Activated CD4-positive, CD25-positive, alpha-beta regulatory T cell (primary cell): Measurements from ENCODE around the gene FAM20A.
"Not testable (repeated sequence)": the region's sequence is repeated elsewhere in the genome, so short reads cannot be mapped to it uniquely, and the experiment has no call there.

Experiments used
- DNase-seq, 4 experiments: peaks; one replicate each; lab custom pipeline; 2025; lab: John Stamatoyannopoulos, UW

Gene FAM20A

GRCh38 chr17:68492394-68493054, 108.6 kb downstream of the FAM20A start:
- DNase-seq: not testable (repeated sequence)

DNA sequence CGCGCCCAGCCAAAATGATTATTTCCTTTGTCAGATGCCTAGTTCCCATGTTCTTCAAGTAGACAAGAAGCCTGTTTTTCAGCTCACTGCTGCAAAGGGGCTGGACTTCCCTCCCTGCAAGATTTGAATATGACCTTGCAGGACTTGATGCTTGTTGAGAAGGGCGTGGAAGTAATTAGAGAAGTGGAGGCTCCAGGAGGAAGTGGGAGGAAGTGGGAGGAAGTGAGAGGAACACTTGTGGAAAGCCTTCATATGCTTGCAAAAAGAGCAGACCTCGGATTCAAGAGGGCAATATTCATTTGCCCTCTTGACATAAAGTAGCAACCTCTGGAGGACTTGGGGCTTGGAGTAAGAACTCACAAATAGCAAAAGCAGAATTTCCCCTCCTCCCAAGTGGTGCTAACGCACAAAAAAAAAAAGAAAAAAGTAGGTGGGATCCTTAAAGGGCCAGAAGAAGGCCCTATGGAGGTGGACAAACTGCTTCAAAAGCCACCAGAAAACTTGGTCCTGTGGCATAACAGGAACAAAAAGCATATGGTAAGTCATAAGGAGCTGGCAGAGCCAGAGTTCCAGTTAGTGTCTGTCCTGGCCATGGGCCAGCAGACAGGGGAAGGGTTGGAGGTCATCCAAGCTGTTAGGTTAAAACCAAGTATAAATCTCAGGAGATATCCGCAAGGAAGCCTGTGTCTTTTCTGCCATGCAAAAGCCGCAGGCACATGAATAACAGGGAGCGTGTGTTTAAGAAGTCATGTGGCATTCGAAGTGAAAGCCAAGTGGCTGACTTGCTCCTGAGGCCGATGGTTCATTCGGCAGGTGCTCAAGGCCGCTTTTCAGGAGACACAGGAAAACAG, 109.6 kb downstream of the FAM20A start:
- no peak for DNase-seq

GRCh38 chr17:68489919-68490318, 111.2 kb downstream of the FAM20A start:
- no peak for DNase-seq
